IPS-NIHi11 (cell line): ENCODE measurements around the gene IGFBPL1.

Experiments
- DNase-seq: peaks from one replicate; pipeline ENCODE4 v3.0.0; 2012; ENCODE audit warnings: mixed read lengths, low spot score

IGFBPL1 gene

GRCh38 chr9:38432922-38433510 is 8.8 kb upstream of the IGFBPL1 start:
- DNase-seq = peak; percentile 56

- no peak for DNase-seq
Measured at GRCh38 chr9:38431116-38431515, 6.9 kb upstream of the IGFBPL1 start.

- DNase-seq = no peak
Measured at GRCh38 chr9:38428062-38428461, 3.8 kb upstream of the IGFBPL1 start.

- DNase-seq = no peak
Measured at GRCh38 chr9:38424918-38425317, 664 bp upstream of the IGFBPL1 start.

GRCh38 chr9:38423273-38423972 is 831 bp downstream of the IGFBPL1 start:
- DNase-seq = peak; percentile 45

GRCh38 chr9:38422555-38423260 is 1.5 kb downstream of the IGFBPL1 start:
- no peak for DNase-seq

GRCh38 chr9:38421498-38422211 is 2.6 kb downstream of the IGFBPL1 start:
- DNase-seq = peak; percentile 65

GRCh38 chr9:38419181-38419580 is 5.1 kb downstream of the IGFBPL1 start:
- DNase-seq = no peak

- DNase-seq = no peak
Measured at GRCh38 chr9:38418366-38418765, 5.9 kb downstream of the IGFBPL1 start.

- peak; percentile 62 for DNase-seq
Measured at GRCh38 chr9:38417003-38417945, 7.0 kb downstream of the IGFBPL1 start.

- no peak for DNase-seq
Measured at GRCh38 chr9:38416461-38416860, 7.8 kb downstream of the IGFBPL1 start.

- no peak for DNase-seq
Measured at GRCh38 chr9:38415856-38416255, 8.4 kb downstream of the IGFBPL1 start.

- no peak for DNase-seq
Measured at GRCh38 chr9:38414040-38414723, 10.1 kb downstream of the IGFBPL1 start.

GRCh38 chr9:38413283-38413682 is 11.0 kb downstream of the IGFBPL1 start:
- DNase-seq = no peak

GRCh38 chr9:38412751-38413150 is 11.5 kb downstream of the IGFBPL1 start:
- no peak for DNase-seq

- no peak for DNase-seq
Measured at GRCh38 chr9:38408719-38409118, 15.5 kb downstream of the IGFBPL1 start.

GRCh38 chr9:38406476-38407186 is 17.6 kb downstream of the IGFBPL1 start:
- DNase-seq = no peak

GRCh38 chr9:38405785-38406184 is 18.5 kb downstream of the IGFBPL1 start:
- no peak for DNase-seq

GRCh38 chr9:38404314-38404713 is 19.9 kb downstream of the IGFBPL1 start:
- DNase-seq = no peak

- DNase-seq = no peak
Measured at GRCh38 chr9:38401994-38402393, 22.3 kb downstream of the IGFBPL1 start.
